GM19025 (cell line): Measurements from ENCODE around the gene C9orf78.

Experiments
- ATAC-seq: cut with Tn5 transposase; IDR thresholded peaks from one replicate; pipeline ENCODE4 v1.9.1; 2021; ENCODE audit warnings: mild to moderate bottlenecking, low read depth, moderate library complexity; ENCODE audit not compliant: unreplicated experiment

The C9orf78 gene

DNA sequence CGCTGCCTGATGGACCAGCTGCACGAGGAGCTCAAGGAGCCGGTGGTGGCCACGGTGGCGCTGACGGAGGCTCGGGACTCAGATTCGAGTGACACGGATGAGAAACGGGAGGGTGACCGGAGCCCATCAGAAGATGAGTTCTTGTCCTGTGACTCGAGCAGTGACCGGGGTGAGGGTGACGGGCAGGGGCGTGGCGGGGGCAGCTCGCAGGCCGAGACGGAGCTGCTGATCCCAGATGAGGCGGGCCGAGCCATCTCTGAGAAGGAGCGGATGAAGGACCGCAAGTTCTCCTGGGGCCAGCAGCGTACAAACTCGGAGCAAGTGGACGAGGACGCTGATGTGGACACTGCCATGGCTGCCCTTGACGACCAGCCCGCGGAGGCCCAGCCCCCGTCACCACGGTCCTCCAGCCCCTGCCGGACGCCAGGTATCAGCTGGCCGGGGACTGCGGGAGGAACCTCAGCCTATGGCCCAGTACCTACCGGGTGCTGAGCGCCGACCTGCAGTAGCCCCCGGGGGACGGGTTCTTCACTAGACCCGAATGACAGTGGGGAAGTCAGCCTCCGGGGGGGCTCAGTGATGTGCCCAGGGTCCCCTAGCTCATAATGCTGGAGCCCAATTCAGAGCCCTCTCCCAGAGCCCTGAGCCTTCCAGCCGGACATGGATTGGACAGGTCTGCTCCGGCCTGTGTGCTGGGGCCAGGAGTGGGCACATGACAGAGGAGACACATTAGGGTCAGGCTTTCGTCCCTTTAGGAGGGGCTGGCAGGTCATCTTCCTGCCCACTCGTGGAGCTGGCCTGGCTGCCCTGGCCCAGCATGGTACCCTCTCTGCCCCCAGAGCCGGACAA, 33.2 kb upstream of the C9orf78 start:
- no peak for ATAC-seq

DNA sequence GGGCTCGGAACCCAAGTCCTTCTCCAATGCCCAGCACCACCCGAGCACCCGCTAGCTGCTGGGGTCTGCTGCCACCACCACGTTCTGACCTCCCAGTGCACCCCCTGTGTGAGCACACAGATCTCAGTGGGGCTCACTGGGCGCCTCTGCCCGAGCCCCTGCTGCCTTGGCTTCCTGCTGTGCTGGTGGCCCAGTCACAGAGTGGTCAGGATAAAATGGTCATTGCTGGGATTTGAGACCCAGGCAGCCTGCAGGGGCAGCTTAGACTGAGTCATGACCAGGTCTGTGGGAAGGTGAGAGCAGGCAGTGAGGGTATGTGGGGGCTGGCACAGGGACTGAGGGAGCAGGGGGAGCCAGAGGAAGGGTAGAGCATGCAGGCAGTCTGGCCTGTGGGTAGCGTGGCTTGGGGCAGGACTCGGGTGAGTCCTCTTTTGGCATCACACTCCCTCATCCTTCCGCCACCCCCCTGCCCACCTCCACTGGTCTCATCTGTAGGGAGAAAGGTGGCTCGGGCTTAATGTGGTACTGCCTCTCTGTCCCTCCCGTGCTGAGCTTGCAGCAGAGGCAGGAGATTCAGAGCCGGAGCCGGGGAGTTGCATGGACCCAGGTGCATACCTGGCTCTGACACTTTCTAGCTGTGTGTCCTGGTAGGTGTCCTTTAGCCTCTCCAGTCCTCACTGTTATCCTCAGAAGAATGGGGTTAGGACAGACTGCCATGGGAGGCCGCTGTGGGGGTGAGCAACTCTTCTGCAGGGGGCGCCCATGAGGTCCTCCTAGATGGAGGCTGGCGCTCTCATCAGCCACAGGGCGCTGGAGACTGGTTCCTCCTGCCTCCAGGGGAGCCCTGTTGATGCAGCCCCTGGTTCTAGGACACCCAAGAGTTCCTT, 32.3 kb upstream of the C9orf78 start:
- ATAC-seq = no peak

- ATAC-seq = no peak
Measured at GRCh38 chr9:129866394-129867135, 31.5 kb upstream of the C9orf78 start.

GRCh38 chr9:129865668-129866320, 30.7 kb upstream of the C9orf78 start:
- ATAC-seq = no peak

DNA sequence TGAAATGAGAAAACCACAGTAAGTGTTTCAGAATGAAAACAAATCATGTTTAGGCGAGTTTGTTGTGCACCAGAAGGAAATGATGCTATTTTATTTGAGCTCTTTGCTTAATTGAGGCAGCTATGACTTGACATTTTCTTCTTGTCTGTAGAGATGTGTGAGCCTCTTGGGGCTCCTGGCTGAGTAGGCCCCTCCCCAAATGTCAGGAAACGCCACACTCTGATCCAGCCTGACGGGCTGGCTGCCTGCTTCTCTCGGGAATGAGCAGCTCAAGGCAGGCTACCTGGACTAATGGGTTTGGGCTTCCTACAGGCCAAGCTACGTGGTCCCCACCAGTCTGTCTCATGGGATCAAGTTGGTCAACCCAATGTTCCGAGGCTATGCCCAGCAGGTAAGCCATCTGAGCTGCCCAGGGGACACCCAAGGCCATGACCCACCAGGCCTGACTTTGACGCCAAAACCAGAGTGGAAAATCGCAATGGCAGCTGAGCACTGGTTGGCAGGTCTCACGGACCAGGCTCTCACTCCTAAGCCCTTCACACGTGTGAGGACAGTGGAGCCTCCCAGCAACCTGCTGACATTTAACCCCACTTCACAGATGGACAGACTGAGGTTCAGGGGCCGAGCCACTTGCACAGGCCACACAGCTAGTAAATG, 30.0 kb upstream of the C9orf78 start:
- no peak for ATAC-seq

DNA sequence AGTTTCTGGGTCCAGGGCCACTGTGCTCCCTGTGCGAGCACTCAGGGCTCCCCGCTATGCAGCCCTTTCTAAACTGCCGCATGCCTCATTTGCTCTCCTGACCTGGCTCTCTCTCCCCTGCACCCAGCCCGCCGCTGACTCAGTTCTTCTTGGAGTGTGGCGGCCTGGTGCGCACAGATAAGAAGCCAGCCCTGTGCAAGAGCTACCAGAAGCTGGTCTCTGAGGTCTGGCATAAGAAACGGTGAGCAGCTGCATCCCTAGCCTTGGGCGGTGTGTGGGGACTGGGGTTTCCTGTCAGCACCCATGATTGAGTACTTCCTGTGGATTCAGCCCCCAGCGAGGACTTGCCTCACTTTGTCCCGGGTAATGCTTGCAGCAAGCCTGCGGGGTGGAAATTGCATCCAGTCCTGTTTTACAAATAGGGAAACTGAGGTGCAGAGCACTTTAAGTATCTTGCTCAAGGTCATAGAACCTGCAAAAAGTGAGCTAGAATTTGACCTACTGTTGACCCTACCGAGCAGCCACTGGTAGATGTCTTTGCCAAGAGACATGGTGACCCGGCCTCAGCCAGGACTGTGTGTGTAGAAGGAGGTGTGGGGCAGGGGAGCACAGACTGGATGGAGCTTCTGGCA, 28.1 kb upstream of the C9orf78 start:
- no peak for ATAC-seq

DNA sequence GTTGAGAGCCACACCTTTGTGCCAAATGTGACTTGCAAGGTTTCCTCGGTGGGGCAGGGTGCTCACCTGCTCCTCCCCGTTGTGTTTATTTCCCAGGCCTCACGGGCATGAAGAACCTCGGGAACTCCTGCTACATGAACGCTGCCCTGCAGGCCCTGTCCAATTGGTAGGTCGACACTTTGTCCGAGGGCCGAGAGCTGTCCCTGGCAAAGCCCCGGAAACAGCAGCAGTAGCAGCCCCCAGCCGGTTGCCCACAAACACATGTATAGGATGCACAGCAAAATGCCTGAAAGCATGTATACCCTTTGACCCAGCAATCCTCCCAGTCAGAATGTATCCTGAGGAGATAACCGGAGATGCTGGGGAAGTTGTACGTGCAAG, 26.4 kb upstream of the C9orf78 start:
- ATAC-seq = no peak

- no peak for ATAC-seq
Measured at GRCh38 chr9:129860653-129861446, 25.8 kb upstream of the C9orf78 start.

DNA sequence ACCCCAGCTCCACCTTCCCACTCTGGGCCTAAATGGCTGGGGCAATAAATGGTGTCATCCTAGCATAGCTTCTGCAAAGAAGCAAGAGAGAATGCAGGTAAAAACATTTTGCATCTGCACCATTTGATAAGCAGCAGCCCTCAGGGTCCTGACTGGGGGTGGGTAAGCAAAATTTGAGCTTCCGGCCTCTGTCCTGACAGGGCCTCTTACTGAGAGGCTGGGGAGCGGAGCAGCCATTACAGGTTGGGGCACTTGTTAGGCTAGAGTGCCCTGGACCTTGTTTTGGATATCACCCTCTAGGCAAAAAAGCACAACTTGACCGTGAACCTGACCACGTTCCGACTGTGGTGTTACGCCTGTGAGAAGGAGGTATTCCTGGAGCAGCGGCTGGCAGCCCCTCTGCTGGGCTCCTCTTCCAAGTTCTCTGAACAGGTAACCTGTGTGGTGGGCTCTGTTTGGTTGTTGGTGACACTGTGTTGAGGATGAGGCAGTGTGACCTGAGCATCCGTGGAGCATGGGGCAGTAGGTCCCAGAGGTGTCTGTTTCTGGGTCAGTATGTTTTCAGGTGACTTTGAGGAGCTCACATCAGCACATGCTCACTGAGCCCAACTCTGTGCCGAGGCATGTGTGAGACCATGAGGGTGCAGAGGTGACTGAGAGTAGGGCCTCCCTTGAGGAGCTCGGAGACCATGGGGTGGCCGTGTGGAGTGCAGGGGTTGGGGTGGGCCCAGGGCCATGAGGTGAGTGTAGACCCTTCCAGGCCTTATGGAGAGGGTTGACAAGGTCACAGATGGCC, 23.3 kb upstream of the C9orf78 start:
- ATAC-seq = no peak

GRCh38 chr9:129857207-129857606, 22.1 kb upstream of the C9orf78 start:
- ATAC-seq = no peak

DNA sequence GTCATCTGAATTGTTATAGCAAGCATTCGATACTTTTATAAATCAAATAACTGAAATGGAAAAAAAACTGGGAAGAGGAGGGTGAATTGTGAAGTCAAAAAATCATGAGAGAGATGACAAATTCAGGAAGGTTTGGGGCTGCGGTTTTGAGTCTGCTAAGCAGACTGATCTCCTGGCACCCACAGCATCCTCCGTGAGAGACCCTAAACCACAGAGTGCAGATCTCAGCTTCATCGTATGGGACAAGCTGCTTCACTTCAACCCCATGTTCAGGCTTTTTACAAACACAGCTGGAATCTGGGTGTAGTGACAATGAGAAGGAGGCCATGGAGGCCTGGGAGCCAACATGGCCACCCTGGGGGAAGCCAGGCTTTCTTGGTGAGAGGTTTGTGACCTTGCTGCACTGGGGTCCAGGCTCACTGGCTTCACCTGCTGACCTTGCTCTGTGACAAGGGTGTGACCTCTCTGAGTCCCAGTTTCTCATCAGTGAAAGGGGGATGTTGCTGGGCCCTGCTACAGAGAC, 19.6 kb upstream of the C9orf78 start:
- ATAC-seq = no peak

DNA sequence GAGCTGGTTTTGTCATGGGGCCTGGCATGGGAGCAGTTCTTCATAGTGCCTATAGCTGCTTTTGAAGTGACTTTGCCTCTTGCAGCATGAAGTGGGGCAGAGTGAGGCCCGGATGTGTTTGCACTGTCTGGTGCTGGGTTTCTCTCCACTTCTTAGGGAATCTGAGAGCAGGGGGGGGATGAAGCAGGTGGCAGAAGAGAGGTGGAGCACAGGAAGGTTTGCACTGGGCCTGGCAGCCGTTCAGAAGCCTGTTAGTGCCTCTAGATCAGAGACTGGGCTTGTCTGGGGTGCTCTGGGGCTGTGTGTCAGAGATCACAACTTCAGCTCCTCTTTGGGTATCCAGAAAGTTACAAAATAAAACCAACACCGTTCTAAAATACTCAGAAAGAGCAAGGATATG, 18.5 kb upstream of the C9orf78 start:
- ATAC-seq = no peak

GRCh38 chr9:129852579-129852978, 17.5 kb upstream of the C9orf78 start:
- no peak for ATAC-seq

DNA sequence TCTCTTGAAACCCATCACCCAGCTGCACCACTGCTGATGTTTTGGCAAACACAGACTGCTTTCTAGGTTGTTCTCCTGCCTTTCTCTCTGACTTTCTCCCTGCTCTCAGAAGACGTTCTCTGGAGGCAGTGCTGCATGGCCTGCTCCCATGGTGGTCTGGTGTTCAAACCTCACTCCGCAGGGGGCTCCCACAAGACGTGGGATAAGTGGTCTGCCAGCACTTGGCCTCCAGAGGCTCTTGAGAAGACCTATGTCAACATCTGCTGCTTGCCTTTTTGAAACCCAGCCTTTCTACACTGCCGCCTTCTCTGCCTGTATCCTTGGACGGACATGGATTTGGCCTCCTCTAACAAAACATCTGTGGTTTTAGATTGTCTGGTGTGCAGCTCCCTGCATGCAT, 16.7 kb upstream of the C9orf78 start:
- ATAC-seq = no peak

DNA sequence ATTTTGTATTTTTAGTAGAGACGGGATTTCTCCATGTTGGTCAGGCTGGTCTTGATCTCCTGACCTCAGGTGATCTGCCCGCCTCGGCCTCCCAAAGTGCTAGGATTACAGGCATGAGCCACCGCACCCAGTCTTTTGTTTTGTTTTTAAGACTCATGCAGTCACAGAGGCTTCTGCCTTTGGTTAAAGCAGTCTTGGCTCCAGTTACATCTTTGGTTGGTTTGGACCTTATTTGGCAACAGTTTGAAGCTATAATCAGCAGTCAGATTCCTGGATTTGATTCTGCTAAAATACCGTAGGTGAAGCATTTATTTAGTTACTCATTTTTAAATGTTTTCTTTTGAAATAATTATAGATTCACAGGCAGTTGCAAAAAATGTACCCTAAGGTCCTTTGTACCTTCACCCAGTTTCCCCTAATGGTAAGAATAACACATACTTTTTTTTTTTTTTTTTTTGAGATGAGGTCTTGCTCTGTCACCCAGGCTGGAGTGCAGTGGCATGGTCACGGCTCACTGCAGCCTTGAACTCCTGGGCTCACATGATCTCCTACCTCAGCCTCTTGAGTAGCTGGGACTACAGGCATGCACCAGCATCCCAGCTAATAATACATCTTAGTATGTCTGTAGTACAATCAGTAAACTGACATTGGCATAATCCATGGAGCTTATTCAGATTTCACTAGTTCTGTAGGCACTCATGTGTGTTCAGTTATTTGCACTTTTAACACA, 15.9 kb upstream of the C9orf78 start:
- ATAC-seq = no peak

DNA sequence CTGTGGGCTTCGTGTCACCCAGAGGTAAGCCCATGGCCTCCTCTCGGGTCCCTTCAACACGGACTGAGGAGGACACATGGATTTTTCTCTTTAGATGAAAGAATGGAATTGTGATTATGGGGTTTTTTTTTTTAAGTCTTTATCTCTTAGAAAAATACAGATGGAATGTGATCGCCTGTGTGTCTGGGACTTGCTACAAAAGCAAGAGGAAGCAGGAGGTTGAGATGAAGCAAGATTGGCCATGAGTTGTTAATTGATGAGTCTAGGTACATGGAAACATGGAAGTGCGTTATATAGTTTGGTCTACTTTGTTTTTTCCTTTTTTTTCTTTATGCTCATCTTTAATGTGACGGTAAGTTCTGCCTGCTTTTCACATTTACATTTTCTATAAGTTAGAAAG, 14.8 kb upstream of the C9orf78 start:
- no peak for ATAC-seq
